HG02938 (cell line): Measurements from ENCODE around the gene CENPP.
"Not testable (repeated sequence)": the region's sequence is repeated elsewhere in the genome, so short reads cannot be mapped to it uniquely, and the experiment has no call there.

Experiments used
- ATAC-seq: cut with Tn5 transposase; IDR thresholded peaks from one replicate; pipeline ENCODE4 v1.9.1; 2021; ENCODE audit warnings: mild to moderate bottlenecking, moderate library complexity; ENCODE audit not compliant: unreplicated experiment

The CENPP gene

DNA sequence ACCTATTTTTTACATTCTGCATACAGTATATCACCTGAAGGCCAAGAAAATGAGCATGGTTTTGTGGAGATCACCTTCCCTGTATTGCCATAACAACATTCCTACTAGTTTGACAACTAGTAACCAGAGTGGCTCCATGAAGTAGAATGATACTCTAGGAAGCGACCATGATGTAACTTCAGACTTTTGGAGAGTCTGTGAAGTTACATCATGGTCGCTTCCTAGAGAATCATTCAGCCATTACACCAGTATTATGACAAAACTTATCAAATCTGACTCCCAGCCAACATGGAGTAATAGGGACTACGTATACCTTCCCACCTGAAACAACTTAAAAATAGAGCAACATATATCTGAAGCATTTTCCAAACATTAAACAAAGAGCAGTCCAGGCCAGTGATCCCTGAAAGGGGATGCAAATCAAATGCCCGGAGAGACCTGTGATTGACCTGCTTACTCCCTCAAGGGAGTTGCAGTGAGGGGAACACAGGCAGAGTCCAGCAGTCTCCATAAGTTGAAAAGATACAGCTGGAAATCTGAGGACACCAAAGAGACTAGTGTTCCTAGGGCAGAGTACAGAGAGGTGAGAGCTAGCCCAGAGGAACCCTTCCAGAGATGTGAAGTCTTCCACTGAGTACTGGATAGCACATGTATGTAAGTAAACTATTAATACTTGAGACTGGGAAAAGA lies 202.2 kb downstream of the CENPP start:
- no peak for ATAC-seq

DNA sequence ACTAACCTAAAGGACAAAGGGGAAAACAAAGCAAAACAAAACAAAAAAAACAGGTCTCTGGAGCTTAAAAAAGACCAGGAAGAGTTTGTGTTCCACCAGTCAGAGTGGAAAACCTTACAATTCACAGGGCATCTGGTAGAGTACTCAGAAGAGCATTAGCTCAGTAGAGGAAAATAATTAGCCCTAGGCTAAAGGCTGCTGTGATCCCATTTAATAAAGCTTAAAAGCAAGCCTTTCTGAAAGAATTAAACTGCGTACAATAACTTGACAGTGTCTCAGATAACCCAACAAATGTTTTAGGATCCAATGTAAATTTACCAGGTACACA lies 202.7 kb downstream of the CENPP start:
- no peak for ATAC-seq

DNA sequence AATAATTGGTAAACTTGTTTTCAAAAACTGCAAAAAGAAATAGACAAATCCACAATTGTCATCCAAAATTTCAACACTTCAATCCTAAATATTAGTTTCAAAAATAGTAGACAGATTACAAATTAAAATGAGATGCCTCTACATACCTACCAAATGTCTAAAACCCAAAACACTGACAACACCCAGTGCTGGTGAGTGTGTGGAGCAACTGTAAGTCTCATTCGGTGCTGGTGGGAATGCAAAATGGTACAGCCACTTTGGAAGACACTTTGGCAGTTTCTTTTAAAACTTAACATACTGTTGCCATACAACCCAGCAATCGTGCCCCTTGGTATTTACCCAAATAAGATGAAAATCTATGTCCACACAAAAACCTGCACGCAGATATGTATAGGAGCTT lies 203.4 kb downstream of the CENPP start:
- ATAC-seq = no peak

DNA sequence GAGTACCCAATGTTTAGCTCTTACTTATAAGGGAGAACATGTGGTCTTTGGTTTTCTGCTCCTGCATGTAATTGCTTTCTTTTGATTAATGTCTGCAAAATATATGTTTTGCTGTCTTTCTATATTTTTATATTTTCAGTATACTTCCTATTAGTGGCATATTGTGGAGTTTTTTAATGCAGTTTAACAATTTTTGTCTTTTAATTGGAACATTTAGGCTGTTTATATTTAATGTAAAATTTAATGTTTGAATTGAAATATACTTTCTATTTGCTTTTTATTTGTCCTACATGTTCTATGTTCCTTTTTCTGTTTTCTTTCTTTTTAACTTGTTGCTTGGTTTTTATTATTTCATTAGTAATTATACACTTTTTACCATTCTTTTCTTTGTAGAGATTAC lies 205.1 kb downstream of the CENPP start:
- no peak for ATAC-seq

GRCh38 chr9:92534204-92534603 lies 208.5 kb downstream of the CENPP start:
- ATAC-seq = no peak

GRCh38 chr9:92534674-92535073 lies 208.9 kb downstream of the CENPP start:
- ATAC-seq = no peak

DNA sequence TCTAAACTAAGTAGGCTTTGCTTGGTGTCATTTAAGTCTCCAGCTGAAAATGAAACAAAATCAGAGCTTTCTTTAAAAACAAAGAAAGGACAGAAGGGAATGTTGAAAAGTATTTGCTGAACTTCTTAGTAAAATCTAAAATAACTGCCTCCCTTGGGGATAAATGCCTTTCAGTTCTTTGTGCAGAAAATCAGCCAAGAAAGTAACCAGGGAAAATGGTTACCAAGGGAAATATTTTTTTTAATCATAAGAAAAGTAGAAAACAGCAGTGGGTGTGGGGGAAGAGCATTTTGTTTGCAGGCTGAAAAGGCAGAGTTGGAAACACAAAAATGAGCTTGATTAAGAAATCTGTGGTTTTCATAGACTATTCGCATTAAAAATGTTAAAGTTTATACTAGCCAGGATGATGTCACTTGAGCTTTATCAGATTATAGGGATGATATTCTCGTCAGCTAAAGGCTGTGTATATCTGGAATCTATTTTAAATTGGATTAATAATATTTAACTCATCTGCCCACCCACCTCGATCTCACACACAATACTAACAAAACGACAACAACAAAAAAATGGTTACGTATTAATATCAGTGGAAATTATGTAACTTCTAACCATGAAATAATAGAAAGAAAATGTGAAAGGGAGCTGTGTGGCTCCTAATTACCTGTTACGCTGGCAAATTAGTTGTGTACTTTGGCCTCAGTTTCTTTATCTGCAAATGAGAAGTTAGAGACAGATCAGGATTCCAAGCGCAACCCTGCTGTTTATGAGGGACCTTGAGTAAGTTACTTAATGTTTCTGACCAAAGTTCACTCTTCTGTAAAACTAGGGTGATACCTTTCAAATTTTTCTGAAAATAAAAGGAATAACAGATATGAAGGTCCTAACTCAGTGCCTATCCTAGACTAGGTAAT lies 210.4 kb downstream of the CENPP start, which contains the start of gene ECM2:
Gene ECM2, minus strand, starts transcription at position 51 of the 911 bp plus-strand sequence. CDS start 13,124 bp downstream, outside the sequence.
- ATAC-seq = no peak

GRCh38 chr9:92538541-92538940 lies 212.8 kb downstream of the CENPP start:
- no peak for ATAC-seq

DNA sequence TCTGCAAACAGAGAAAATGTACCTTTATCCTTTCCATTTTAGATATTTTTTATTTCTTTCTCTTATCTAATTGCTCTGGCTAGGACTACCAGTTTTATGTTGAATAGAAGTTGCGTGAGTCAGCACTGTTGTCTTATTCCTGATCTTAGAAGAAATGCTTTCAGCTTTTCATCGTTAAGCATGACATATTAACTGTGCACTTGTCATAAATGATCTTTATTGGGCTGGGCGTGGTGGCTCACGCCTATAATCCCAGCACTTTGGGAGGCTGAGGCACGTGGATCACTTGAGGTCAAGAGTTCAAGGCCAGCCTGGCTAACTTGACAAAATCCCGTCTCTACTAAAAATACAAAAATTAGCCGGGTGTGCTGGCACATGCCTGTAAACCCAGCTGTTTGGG lies 218.2 kb downstream of the CENPP start:
- no peak for ATAC-seq

DNA sequence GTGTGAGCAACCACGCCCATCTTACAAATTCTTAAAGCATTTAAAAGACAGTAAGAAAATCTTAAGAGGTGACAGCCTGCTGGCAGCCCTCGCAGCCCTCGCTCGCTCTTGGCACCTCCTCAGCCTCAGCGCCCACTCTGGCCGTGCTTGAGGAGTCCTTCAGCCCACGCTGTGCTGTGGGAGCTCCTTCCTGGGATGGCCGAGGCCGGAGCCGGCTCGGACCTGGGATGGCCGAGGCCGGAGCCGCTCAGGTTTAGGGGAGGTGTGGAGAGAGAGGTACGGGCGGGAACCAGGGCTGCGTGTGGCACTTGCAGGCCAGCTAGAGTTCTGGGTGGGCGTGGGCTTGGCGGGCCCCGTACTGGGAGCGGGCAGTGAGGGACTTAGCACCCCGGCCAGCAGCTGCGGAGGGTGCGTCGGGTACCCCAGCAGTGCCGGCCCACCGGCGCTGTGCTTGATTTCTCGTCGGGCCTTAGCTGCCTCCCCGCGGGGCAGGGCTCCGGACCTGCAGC lies 219.3 kb downstream of the CENPP start:
- ATAC-seq = no peak

- ATAC-seq = no peak
These were observed 221.6 kb downstream of the CENPP start for GRCh38 chr9:92547356-92547755.

DNA sequence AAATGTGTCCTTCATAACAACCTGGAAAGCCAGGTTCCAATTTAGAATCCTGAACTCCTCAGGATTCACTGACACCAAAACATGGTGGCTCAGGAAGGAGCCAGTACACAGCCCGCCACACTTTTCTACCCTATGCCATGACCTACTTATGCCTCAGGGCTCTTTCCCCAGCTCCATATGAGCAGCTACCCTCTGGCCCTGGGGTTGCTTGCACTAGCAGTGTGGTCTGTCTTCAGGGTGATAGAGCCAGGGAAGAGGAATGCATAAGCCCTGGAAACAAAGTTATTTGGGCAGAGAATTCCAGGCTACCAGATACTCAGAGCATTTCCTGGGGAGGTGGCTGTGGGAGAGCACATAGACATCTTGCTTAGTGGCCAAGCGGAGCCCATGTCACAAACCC lies 225.0 kb downstream of the CENPP start:
- no peak for ATAC-seq

GRCh38 chr9:92558612-92559374 lies 233.0 kb downstream of the CENPP start:
- ATAC-seq = no peak

- ATAC-seq = no peak
These were observed 235.9 kb downstream of the CENPP start for GRCh38 chr9:92561374-92562330.

DNA sequence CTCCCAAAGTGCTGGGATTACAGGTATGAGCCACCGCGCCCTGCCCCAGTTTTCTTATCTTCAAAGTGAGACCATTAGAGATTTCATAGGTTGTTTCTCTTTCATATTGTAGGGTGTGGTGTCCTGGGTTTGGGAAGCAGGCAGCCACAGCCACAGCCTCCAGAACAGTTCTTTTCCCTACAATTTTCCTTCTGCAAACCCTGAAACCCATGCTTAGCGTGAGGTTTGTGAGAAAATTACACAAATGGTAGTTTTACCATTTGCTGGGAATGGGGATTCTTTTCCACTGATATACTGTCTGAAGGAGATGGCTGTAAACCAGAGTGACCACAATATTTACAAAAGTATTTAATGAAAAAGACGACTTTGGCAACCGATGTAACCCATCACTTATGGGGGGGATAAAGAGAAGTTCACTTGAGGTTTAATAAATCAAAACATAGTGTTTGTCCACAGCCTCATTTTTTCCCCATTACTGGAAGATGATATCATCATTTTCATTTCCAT lies 236.8 kb downstream of the CENPP start:
- ATAC-seq = no peak

DNA sequence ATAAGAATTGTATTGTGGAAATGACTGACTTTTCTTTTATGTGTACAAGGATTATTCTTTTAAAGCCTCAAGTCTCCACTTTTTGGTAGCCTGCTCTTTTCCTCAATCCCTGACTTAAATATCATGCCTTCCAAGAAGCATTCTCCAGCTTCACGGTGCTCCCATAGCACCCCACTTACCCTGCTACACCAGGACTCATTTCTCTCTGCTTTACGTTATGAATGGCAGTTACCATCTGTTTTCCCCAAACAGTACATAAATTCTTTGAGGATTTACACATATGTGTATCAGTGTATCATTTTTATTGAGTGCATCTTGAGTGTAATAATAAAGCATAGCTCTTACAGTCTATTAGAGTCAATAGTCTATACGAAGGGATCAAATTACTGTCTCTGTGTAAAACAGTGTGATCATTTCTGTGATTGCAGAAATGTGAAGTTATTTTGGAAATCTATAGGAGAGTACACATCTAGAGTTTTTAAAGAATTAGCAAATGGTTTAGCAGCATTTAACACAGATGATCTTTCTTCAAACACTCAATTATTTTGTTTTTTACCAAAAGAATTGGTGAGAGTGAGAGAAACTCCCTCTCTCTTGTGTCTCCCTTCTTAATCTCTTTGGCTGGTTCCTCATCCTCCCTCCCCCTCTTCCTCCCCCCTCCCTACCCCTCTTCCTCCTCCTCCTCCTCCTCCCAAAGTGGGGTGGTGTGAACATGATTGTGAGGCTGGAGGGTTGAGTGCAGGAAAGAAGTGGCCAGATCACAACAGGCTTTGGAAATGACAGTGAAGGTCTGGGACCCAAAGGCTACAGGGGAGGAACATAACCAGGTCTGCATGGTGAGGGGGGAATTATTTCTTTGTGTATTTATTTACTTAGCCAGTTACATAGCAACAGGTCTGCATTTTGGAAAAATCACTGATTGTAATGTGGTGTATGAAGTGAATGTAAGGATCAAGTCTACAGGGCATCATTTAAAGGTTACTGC lies 237.7 kb downstream of the CENPP start:
- no peak for ATAC-seq

DNA sequence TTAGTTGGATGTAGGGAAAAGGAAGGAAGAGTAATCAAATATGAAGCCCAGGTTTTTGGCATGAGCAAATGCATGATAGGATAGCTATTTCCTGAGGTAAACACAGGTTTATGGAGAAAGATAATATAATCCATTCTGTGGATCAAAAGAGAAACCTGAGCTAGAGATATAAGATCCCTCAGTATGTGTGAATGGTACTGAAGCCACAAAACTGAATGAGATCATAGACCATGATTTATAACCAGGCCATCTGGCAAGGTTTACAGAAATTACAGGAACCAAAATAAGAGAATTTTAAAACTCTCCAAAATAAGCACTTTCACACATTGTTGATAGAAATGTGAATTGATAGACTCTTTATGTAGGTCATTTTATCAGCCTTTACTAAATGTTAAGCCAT lies 238.8 kb downstream of the CENPP start:
- no peak for ATAC-seq

GRCh38 chr9:92564982-92565381 lies 239.2 kb downstream of the CENPP start:
- no peak for ATAC-seq

DNA sequence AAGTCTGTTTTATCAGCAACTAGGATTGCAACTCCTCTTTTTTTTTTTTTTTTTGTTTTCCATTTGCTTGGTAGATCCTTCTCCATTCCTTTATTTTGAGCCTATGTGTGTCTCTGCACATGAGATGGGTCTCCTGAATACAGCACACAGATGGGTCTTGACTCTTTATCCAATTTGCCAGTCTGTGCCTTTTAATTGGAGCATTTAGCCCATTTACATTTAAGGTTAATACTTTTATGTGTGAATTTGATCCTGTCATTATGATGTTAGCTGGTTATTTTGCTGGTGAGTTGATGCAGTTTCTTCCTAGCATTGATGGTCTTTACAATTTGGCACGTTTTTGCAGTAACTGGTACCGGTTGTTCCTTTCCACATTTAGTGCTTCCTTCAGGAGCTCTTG lies 246.1 kb downstream of the CENPP start:
- not testable (repeated sequence) for ATAC-seq
